HG03108 (cell line): ENCODE results near the gene SLCO3A1.

Source experiments
- ATAC-seq: cut with Tn5 transposase; IDR thresholded peaks from one replicate; pipeline ENCODE4 v1.9.1; 2021; ENCODE audit warnings: moderate library complexity; ENCODE audit not compliant: unreplicated experiment

SLCO3A1 gene

GRCh38 chr15:92092289-92093105 is 239.0 kb downstream of the SLCO3A1 start:
- ATAC-seq, result no peak

GRCh38 chr15:92095693-92096092 is 242.2 kb downstream of the SLCO3A1 start:
- ATAC-seq, result peak; percentile 74

DNA sequence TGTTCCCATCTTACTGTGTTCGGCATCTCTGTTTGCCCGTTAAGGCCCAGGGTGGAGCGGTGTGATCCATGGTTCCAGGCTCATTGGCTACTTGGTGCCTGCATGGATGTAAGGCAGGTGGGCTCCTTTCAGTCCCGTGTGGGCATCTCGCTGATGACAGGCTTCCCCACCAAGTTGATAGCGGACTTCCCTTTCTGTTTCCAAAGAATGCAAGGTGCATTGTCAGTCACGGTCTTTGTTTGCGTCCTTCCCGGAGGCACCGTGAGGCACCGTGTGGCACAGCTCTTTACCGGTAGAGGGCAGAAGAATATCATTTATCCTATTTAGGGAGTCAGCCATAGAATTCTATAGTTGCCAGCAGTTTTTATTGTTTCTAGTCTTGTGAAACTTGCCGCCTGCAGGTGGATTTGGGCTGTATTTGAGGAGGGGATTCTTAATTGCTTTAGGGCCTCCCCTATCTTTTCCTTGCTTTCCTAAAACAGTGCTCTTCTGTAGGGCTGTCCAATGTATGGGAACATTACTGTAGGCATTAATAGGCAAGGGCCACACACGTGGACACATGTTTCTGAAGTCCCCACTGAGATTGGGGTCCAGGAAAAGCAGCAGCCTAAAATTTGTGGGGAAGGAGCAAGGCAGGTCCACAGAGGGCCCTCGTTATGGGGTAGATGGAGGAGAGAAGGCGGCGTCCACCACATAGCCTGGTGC is 244.1 kb downstream of the SLCO3A1 start:
- ATAC-seq, result peak; percentile 44

DNA sequence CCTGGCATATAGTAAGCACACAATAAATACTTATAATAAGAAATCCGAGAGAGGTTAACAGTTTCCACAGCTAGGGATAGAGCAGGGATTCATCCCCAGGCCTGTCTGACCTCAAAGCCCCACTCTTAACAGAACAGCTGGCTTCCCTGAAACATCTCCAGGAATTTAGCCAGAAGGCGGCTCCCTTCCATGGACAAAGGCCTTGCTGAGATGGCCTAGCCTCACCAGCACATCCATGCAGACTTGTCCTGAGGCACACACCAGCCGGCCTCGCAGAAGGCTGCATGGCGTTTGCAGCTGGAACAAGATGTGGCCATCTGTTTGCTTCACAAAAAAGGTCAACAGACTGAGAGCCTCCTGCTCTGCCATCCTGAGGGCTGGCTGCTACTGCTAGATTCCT is 245.4 kb downstream of the SLCO3A1 start:
- no peak for ATAC-seq

GRCh38 chr15:92100301-92100700 is 246.8 kb downstream of the SLCO3A1 start:
- no peak for ATAC-seq

DNA sequence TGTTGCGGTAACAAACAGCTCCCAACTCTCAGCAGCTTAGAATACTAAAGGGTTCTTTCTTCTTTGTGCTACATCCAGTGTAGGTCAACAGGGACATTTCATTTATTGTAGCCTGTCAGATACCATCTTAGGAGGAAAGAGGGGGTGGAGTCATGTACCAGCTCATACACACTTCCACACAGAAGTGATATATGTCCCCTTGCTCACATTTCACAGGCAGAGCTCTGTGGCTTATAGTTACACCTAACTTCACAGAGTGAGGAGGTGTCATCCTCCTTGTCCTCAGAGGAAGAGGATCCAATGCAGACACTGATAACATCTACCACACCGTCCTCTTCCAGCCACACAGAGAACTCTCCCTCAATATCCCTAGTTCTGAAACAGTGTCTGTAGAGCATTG is 247.2 kb downstream of the SLCO3A1 start:
- ATAC-seq, result no peak

DNA sequence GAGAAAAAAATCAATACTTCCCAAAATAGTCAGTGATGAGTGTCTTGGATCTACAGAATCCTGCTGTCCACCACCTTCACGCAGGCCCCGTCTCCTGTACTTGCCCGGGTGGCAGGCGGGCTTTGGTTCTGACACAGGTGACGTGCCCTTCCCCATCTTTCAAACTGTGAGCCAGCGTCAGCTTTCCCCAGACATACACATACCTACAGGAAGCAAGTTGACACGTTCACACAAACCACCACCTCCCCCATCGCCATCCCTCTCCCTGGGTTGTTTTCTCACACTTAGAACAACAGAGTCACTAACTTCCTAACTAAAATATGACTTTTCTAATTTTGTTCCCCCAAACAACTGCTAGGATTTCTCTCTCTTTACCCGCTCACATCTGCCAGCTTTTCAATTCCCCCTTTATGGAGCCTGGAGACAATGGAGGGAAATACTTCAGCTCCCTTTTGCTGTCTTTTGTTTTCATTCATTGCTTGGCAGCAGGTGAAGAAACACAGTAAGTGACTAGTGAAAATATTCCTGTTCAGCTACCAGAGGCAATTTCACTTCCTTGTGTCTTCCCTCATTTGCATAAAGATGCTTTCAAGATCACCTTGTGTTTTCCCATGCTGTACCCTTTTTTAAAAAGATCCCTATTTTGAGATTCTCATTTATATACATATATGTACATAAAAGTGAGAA is 248.3 kb downstream of the SLCO3A1 start:
- peak; percentile 53 for ATAC-seq

DNA sequence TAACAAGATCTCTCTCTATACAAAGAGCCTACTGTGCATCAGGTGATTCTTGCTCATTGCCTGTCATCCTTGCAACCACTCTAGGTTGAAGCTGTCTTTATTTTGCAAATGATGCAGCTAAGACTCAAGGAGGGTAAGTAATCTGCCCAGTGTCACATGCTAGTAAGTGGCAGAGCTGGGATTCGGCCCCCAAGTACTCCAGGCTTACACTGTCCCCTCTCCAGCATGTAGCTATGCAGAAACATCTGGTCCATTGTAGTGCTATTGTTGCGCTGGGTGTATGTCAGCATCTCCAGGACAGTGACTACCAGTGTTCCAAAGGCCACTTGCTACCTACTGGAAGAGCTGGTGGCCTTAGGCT is 248.9 kb downstream of the SLCO3A1 start:
- no peak for ATAC-seq

GRCh38 chr15:92104072-92104471 is 250.6 kb downstream of the SLCO3A1 start:
- no peak for ATAC-seq

DNA sequence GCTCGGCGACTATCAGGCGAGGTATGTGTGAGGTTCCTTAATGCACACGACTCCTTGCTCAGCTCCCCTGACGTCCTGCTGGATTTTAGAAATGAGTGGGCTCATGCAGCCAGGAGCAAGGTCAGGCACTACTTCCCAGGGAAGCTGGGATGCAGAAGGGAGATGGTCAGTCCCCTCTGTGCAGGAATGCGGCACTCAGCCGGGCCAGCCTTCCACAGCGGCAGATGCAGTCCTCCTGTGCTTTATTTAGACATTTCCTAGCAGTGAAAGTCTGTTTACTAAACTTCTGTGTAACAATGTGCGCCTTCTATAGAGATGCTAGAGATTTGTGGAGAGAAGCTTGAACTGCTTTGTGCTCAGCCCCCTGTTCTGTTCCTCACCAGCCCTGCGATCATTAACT is 252.1 kb downstream of the SLCO3A1 start:
- ATAC-seq, result no peak

DNA sequence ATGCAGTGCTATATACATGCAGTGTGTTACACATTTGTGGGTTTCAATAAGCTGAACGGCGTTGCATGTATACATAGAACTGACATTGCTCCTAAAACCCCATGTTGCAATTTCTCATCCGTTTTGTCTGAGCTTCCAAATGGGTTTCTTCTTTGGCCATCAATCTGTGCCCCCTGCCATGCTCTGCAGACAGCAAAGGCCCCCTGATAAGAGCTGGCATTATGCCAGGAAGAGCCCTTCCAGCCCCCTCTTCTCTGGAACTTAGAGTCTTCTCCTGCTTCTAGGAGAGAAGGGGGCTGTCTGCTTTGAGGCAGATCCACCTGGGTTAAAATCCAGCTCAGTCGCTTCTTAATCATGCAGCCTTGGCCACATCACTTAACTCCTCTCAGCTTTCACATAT is 254.0 kb downstream of the SLCO3A1 start:
- ATAC-seq, result no peak

DNA sequence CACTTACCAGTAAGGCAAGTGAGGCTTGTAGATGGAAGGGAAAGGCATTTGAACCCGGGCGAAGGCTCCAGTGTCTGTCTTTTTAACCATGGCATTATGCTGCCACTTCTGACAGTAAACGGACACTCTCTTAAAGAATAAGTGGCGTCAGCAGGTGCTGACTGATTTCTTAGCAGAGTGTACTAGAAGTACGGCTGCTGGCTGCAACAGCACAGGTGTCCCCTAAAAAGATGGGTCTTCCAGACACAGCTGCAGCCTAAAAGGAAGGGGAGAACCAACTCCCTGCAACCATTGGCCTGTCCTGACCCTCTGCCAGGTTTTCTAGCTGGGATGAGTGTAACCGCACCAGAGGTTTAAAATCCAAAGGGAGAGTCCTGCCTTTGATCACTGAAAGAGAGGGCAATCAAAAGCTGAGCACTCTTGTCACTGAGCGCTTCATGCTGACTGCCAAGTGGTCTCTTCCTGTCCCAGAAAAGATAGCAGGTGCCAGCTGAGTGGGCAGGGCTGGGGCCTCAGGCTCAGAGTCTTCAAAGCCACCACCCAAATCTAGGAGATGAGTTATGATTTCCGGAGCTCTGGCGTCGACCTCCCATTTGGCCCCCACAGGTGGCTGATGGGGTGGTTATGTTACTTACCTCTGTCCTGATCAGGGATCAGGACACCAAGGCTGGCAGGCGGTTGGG is 255.8 kb downstream of the SLCO3A1 start:
- ATAC-seq, result no peak

GRCh38 chr15:92111291-92111690 is 257.8 kb downstream of the SLCO3A1 start:
- no peak for ATAC-seq

GRCh38 chr15:92111751-92112150 is 258.2 kb downstream of the SLCO3A1 start:
- ATAC-seq, result no peak

GRCh38 chr15:92112180-92112579 is 258.7 kb downstream of the SLCO3A1 start:
- no peak for ATAC-seq

- no peak for ATAC-seq
Measured at GRCh38 chr15:92112711-92113110, 259.2 kb downstream of the SLCO3A1 start.

DNA sequence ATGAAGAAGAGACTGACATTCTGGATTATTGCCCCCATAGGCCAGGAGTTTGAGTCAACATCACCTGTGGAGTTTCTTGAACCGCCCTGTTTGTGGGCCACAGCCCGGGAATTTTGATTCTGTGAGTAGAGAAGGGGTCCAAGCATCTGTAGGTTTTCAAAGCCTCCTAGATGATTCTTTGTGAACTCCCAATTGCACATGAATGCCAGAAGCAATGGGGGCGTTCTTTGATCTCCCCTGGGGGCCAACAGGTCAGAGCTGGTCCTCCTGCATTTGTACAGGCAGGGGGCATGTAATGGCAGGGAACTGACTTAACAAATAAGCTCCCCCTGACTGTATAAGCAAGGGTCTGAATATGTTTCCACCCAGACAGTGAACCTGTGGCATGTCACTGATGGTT is 260.3 kb downstream of the SLCO3A1 start:
- no peak for ATAC-seq

- ATAC-seq, result no peak
Measured at GRCh38 chr15:92115834-92116233, 262.3 kb downstream of the SLCO3A1 start.

DNA sequence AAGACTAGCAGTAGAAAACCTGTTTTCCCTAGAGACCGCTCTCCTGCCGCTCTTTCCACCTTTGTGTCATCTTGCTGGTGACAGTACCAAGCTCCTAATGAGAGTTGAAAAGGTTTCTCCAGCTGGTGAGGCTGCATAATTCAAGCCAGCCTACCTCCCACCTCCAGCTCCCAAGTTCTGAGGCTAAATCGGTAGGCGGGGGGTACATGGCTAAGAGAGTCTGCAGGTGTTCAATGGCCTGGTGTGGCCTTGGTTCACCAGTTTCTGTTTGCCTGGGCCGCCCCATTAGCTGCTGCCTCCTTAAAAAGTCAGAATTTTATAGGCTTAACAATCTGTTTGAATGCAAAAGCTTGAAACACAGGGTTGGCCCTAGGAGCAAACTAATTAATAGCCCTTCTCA is 262.8 kb downstream of the SLCO3A1 start:
- ATAC-seq, result no peak

DNA sequence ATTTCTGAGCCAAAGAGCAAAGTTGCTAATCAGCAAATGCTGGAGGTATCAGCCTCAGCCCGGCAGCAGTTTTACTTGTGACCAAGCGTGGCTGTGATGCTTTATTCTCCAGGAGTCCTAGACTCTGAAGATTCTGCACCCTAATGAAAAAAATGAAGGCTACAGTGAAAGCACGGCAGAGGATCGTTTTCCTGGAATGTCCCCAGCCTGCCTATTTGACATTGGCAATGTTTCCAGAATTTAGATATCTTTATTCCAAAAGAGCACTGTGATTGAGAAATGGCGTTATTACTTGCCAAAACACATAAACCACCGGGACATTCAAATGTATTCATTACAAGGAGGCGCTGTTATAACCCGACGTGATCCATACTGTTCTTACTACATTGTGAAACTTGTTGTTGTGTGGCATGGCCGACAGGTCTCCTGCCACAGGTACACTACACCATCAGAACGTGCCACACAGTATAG is 263.8 kb downstream of the SLCO3A1 start:
- ATAC-seq, result no peak
